Mucosa of rectum (tissue), 2 donors: Measurements from ENCODE around the gene SLC25A19.

Experiments used
- H3K27ac ChIP-seq, 2 donors: one replicate each; pipeline ENCODE4 v1.7.0; 2013; ENCODE audit warnings: inconsistent platforms in 2 of 2, low read depth in 2 of 2, low read length in 2 of 2
- H3K27me3 ChIP-seq, 2 donors: one replicate each; pipeline ENCODE4 v1.7.0; 2013; ENCODE audit warnings: low read length in 2 of 2; ENCODE audit not compliant: control insufficient read depth in 2 of 2, insufficient read depth in 2 of 2
- H3K36me3 ChIP-seq, 2 donors: one replicate each; pipeline ENCODE4 v1.7.0; 2013; ENCODE audit warnings: low read length in 2 of 2; ENCODE audit not compliant: control insufficient read depth in 2 of 2, insufficient read depth in 2 of 2
- H3K4me1 ChIP-seq, 2 donors: one replicate each; pipeline ENCODE4 v1.7.0; 2013; ENCODE audit warnings: low read length in 2 of 2, mild to moderate bottlenecking in 1 of 2; ENCODE audit not compliant: control insufficient read depth in 2 of 2, insufficient read depth in 2 of 2
- H3K4me3 ChIP-seq, 2 donors: one replicate each; pipeline ENCODE4 v1.7.0; 2013; ENCODE audit warnings: low read length in 2 of 2
- H3K9ac ChIP-seq, 2 donors: one replicate each; pipeline ENCODE4 v1.7.0; 2013; ENCODE audit warnings: low read length in 2 of 2, low read depth in 1 of 2, mild to moderate bottlenecking in 1 of 2
- H3K9me3 ChIP-seq, 2 donors: one replicate each; pipeline ENCODE4 v1.7.0; 2013; ENCODE audit warnings: low read length in 2 of 2; ENCODE audit not compliant: control insufficient read depth in 2 of 2
- donor health status: healthy.
- donor health status: Normal muscosa, but diverticular disease.

Gene SLC25A19

DNA sequence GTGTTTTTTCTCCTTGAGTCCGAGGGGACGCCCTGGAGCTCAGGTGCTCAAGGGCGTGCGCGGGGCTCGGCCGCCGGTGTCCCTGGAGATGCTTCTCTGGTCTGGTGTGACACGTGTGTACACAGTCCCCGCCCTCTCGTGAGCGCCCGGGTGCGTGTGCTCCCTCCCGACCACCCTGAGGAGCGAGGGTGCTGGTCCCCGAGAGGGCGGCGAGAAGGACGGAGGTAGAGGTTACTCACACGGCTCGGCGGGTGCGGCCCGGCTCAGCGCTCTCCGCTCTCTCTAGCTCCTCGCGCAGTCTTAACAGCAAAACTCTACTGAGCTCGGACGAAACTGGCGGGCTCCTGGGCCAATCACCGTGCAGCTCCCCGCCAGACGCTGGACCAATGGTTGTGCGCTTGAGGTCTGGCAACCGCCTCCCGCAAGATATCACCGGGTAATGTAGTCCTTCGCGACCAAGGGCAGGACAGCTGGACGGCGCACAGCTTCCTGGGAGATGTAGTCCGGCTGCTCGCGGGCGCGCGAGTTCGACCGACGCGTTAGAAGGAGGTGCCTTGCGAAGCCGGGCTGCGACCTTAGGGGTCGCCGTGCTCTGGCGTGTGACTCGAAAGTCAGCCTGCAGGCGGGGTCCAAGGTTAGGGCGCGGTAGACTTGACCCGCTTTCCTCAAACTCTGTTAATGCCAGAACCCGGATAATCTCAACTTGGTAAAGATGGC lies at the start of gene SLC25A19:
TSS of gene SLC25A19 (minus strand) at position 319 of the 717 bp plus-strand sequence. CDS start 2,669 bp downstream, outside the sequence.
- Histone ChIP-seq H3K4me1 (peaks cover 8% of the 10 kb centered on the region in 2 donors), H3K9ac (peak within 1 kb of the TSS; percentile 78 to 88), H3K27me3 (no peaks in the 10 kb centered on the region)

DNA sequence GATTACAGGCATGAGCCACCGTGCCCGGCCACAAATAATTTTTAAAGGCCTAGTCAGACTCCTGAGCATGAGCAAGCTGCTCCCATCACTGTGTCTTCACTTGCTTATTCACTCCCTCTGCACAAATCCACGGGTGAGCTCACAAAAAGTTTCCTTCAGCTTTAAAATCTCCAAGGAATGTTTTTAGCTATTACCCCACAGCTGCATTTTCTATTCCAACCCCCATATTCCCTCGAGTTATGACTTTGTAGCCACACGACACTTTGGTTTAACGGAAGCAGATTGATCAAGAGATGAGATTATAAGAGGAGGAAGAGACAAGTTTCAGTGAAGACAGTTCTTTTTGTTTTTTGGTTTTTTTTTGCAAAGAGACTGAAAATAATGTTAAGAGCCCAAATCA lies 49.1 kb upstream of the SLC25A19 start:
- no peaks in the 10 kb centered on the region for H3K27me3 ChIP-seq
- no peaks in the 10 kb centered on the region for H3K9me3 ChIP-seq
- no peak overlapping the region for H3K9ac ChIP-seq
- no peak overlapping the region for H3K4me3 ChIP-seq
- H3K36me3 ChIP-seq, result no peaks in the 10 kb centered on the region
- H3K27ac ChIP-seq, result peak overlapping the region in 1 of 2 donors; percentile 12
- peaks cover 0 to 2% of the 10 kb centered on the region in 2 donors for H3K4me1 ChIP-seq

More for the DNA sequence above, at the start of gene SLC25A19:
- no peaks in the 10 kb centered on the region for H3K9me3 ChIP-seq
- peaks cover 12 to 16% of the 10 kb centered on the region in 2 donors for H3K36me3 ChIP-seq
- peak within 1 kb of the TSS; percentile 83 to 94 for H3K4me3 ChIP-seq
- peak within 1 kb of the TSS; percentile 93 to 96 for H3K27ac ChIP-seq

DNA sequence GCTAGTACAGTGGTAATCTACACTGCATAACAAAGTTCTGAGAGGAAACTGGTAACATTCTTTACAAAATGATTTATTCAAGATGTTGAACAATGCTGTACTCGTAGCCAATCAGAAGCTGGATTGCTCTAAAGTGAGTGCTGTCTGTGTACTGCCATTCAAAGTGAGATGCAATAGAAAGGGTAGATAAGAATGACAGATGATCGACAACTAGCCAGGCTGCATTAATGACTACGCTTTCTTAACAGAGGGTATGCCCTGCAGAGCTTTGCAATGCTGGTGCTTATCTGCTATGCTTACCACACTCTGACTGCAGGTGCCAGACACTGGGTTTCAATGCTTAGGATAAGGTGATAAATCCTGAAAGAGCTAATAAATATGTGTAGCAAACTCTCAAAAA lies 46.1 kb upstream of the SLC25A19 start:
- Histone ChIP-seq H3K4me1 (peaks cover 2 to 3% of the 10 kb centered on the region in 2 donors), H3K9ac (no peak overlapping the region), H3K9me3 (no peaks in the 10 kb centered on the region), H3K4me3 (no peak overlapping the region), H3K36me3 (peaks cover 4 to 10% of the 10 kb centered on the region in 2 donors), H3K27ac (no peak overlapping the region), H3K27me3 (no peaks in the 10 kb centered on the region)

DNA sequence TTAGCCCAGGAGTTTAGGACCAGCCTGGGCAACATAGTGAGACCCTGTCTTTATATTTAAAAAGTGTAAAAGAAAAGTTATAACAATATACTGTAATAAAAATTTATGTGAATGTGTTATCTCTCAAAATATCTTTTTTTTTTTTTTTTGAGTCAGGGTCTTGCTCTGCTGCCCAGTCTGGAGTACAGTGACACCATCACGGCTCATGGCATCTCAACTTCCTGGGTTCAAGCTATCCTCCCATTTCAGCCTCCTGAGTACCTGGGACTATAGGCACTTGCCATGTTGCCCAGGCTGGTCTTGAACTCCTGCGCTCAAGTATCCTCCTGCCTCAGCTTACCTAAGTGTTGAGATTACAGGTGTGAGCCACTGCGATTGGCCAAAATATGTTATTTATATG lies 45.5 kb upstream of the SLC25A19 start:
- Histone ChIP-seq H3K27ac (no peak overlapping the region), H3K27me3 (no peaks in the 10 kb centered on the region), H3K4me1 (peaks cover 2 to 3% of the 10 kb centered on the region in 2 donors), H3K9me3 (no peaks in the 10 kb centered on the region), H3K36me3 (peaks cover 4 to 10% of the 10 kb centered on the region in 2 donors), H3K9ac (no peak overlapping the region), H3K4me3 (no peak overlapping the region)

DNA sequence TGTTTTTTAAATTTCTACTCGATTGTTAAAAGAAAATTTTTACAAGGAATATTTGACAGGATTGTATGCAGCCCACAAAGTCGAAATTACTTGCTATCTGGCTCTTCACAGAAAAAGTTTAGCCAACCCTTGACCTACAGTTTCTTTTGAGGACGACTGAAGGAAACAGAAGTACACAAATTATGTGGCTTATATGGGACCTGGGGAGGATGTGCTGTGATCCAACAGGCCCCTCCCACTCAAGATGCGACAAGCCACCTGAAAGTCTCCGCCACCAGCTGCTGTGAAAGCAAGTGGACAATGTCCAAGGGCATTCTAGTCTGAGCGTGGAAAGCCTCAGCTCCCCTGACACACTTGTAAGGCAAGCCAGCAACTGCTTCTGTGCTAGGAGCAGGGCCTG lies 42.4 kb upstream of the SLC25A19 start:
- H3K9me3 ChIP-seq, result no peaks in the 10 kb centered on the region
- peaks cover 6 to 10% of the 10 kb centered on the region in 2 donors for H3K36me3 ChIP-seq
- H3K27ac ChIP-seq, result no peak overlapping the region
- H3K4me1 ChIP-seq, result peaks cover 0 to 3% of the 10 kb centered on the region in 2 donors
- no peak overlapping the region for H3K9ac ChIP-seq
- H3K27me3 ChIP-seq, result no peaks in the 10 kb centered on the region
- H3K4me3 ChIP-seq, result no peak overlapping the region

DNA sequence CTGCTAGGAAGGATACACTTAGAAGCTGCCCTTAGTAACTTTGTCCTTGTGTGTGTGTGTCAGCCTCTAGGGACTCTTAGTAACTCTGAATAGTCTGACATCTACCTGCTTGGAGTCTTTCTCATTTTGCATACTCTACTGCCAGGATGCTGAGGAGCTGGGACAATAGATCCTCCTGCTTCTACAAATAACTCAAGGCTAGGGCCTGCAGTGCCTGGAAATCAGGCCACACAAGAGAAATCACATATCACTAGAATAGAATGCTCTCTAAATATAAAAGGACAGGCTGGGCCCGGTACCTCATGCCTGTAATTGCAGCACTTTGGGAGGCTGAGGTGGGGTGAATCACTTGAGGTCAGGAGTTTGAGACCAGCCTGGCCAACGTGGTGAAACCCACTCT lies 38.5 kb upstream of the SLC25A19 start:
- Histone ChIP-seq H3K9ac (no peak overlapping the region), H3K27me3 (no peaks in the 10 kb centered on the region), H3K4me3 (no peak overlapping the region), H3K4me1 (peaks cover 5 to 15% of the 10 kb centered on the region in 2 donors), H3K36me3 (peaks cover 14 to 16% of the 10 kb centered on the region in 2 donors), H3K27ac (no peak overlapping the region), H3K9me3 (no peaks in the 10 kb centered on the region)

DNA sequence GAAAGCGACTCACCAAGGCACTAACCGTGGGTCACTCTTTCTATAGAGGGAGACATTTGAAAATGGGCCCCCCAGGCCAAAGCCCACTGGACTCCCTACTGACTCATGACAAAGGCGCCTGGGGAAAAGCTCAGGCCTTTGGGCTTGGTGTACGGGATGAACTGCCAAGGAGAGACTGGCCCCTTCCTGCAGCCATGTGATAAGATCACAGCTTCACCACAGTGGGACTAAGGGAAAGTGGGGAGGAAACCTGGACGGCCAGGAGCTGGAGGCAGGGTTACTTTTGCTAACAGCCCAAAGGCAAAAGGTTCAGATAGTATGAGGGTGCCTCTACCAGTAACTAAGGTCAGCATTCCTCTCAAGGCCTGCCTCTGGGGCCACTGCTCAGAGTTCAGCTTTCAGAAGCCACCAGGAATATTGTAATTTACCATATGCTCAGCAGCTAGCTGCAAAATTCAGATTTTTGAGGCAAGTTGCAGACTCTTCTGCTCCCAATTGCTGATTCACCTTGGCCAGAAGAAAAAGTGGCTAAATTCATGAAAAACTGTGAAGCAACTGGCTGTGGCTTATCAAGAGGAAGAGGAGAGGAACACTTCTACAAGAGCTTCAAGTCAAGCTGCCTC lies 37.1 kb upstream of the SLC25A19 start:
- H3K27ac ChIP-seq, result no peak overlapping the region
- no peak overlapping the region for H3K4me3 ChIP-seq
- no peak overlapping the region for H3K9ac ChIP-seq
- H3K9me3 ChIP-seq, result no peaks in the 10 kb centered on the region
- peaks cover 18 to 22% of the 10 kb centered on the region in 2 donors for H3K36me3 ChIP-seq
- peaks cover 5 to 15% of the 10 kb centered on the region in 2 donors for H3K4me1 ChIP-seq
- H3K27me3 ChIP-seq, result no peaks in the 10 kb centered on the region

DNA sequence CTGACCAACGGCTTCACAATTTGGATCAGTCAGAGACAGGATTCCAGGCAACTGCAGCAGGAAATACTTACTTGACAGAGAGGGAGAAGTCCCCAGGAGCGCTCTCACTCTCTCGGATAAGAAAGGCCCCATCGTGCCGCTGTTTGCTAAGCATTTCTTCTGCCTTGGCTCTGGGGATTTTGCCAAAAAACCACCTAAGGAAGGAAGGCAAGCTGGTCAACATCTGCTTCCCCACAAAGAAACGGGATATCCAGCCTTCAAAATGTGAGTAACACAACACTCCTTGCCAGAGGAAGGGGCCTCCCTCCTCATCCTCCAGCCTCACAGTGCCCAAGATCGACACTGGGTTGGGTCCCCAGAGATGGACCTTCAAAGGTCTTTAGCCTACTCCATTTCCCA lies 36.6 kb upstream of the SLC25A19 start:
- Histone ChIP-seq H3K4me1 (peaks cover 5 to 14% of the 10 kb centered on the region in 2 donors), H3K9ac (no peak overlapping the region), H3K4me3 (no peak overlapping the region), H3K27ac (peak overlapping the region in 1 of 2 donors; percentile 16), H3K27me3 (no peaks in the 10 kb centered on the region), H3K36me3 (peaks cover 16 to 23% of the 10 kb centered on the region in 2 donors), H3K9me3 (no peaks in the 10 kb centered on the region)

DNA sequence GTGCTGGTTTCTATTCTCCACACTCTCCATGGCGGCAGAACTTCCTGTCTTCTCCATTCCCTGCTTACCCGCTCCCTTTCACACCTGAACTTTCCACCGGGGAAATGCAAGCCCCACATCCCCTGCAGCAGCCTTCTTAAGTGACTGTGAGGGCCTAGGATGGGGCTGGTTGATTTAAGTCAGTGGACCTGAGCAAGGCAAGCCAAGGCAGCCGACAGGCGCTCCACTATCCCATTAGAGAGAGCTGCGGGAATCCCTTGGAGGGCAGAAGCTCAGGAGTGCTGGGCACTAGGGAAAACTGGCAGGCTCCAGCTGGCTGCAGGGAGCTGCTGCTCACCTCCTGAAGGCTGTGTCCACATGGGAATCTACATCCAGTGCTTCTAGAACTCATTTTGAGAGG lies 36.1 kb upstream of the SLC25A19 start:
- no peaks in the 10 kb centered on the region for H3K9me3 ChIP-seq
- peak overlapping the region in 1 of 2 donors; percentile 16 for H3K27ac ChIP-seq
- H3K4me3 ChIP-seq, result no peak overlapping the region
- no peak overlapping the region for H3K9ac ChIP-seq
- H3K36me3 ChIP-seq, result peaks cover 18 to 27% of the 10 kb centered on the region in 2 donors
- H3K27me3 ChIP-seq, result no peaks in the 10 kb centered on the region
- H3K4me1 ChIP-seq, result peaks cover 5 to 13% of the 10 kb centered on the region in 2 donors

DNA sequence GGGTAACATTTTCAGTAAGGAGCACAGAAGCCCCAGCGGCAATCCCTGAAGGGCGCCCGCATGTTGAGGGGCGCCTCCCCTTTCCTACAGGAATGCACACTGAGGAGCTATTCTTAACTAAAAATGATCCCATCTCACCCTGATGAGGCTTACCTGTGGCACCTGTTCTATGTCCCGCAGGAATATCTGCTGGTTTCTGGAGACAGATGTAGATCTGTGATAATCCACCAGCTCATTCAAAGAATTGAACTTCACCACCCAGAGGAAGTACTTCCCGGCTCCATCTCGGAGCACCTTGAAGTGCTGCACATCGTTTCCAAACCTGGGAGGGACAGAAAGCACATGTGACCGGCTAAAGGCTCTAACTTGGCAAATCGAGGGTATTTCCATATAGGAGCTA lies 32.3 kb upstream of the SLC25A19 start:
- Histone ChIP-seq H3K9ac (no peak overlapping the region), H3K27me3 (no peaks in the 10 kb centered on the region), H3K36me3 (peaks cover 32 to 45% of the 10 kb centered on the region in 2 donors), H3K27ac (no peak overlapping the region), H3K9me3 (no peaks in the 10 kb centered on the region), H3K4me1 (peaks cover 5 to 13% of the 10 kb centered on the region in 2 donors), H3K4me3 (no peak overlapping the region)
